ENCODE data around the gene NCOR1.

Gene NCOR1

DNA sequence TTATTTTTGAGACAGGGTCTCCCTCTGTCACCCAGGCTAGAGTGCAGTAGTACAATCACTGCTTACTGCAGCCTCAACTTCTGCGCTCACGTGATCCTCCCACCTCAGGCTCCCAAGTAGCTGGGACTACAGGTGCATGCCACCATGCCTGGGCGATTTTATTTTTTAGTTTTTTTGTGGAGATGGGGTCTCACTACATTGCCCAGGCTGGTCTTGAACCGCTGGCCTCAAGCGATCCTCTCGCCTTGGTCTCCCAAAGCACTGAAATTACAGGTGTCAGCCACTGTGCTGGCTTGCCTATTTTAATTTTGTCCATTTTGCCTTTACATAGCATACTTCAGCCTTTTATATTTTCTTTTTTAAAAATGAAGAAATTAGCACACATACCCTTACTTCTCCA, 164.5 kb downstream of the NCOR1 start:
- H3K4me3 ChIP-seq (ENCODE audit: low read length): no peak overlapping the region
- TF ChIP-seq CTCF (IDR thresholded peaks at IDR 0.05; ENCODE audit: insufficient read depth, low read depth, low read length, missing control alignments): no peak
- DNase-seq (ENCODE audit: low read depth): no peak

DNA sequence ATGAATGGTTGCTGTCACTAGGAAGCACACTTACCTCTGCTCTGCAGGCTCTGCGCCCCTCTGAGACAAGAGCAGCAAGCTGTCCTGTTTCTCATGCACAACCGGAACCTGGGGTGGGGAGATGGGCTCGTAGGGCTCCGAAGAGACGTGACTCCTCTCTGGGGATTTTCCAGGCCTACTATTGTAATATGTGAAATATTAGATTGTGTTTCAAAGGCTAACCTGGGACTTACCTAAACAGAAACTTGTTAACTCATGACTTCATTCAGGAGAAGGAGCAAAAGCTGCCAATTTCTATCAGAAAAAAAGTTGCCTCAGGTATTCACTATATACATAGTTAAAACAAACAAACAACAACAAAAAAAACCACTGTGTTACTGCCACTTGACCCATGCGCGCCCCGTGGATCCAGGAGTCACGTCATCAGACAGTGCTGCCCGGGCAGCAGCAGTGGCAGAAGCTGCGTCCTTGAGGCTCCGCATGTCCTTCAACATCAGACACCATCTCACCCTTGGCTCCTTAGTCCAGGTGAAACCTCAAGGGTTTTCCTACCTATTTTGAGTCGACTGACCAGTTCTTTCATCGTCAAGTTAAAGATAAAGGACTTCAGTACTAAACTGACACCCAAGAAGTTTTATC, 166.4 kb downstream of the NCOR1 start:
- no peak for DNase-seq (ENCODE audit: low read depth)
- H3K4me3 ChIP-seq (ENCODE audit: low read length): no peak overlapping the region
- no peak for TF ChIP-seq CTCF (IDR thresholded peaks at IDR 0.05; ENCODE audit: insufficient read depth, low read depth, low read length, missing control alignments)

- H3K4me3 ChIP-seq (ENCODE audit: low read length): no peak overlapping the region
- no peak for DNase-seq (ENCODE audit: low read depth)
- no peak for TF ChIP-seq CTCF (IDR thresholded peaks at IDR 0.05; ENCODE audit: insufficient read depth, low read depth, low read length, missing control alignments)
Measured at GRCh38 chr17:16046966-16047365, 168.4 kb downstream of the NCOR1 start.

DNA sequence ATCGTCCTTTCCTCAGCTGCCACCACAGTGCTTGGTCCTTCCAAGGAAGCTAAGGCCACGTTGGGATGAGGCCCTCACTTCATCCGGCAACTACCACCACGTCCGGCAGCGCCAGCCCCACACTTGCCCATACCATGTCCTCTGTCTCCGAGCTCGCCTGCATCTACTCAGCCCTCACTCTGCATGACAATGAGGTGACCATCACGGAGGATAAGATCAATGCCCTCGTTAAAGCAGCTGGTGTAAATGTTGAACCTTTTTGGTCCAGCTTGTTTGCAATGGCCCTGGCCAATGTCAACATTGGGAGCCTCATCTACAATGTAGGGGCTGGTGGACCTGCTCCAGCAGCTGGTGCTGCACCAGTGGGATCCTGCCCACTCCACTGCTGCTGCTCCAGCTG, 170.8 kb downstream of the NCOR1 start:
- H3K4me3 ChIP-seq (ENCODE audit: low read length): no peak overlapping the region
- no peak for TF ChIP-seq CTCF (IDR thresholded peaks at IDR 0.05; ENCODE audit: insufficient read depth, low read depth, low read length, missing control alignments)
- DNase-seq (ENCODE audit: low read depth): no peak

DNA sequence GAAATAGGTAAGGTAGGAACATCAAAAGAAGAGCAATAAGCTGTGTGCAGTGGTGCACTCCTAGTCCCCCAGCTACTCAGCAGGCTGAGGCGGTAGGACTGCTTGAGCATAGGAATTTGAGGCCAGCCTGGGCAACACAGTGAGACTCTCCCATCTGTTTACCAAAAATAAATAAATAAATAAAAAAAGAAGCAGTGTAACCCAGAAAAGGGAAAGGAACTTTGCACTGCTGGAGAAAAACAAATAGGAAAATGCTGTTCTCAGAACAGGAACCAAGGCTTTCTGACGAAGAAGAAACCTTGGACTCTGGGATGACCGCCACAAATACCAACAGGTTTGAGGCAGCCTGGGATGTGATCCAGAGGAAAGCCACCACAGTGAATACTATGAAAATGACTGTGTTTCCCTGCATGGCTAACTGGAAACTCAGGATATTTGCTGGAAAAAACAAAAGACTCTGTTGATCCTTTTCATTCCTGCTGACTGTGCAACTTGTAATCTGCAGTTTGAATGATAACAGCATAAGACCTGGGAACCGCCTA, 174.6 kb downstream of the NCOR1 start:
- H3K4me3 ChIP-seq (ENCODE audit: low read length): no peak overlapping the region
- TF ChIP-seq CTCF (IDR thresholded peaks at IDR 0.05; ENCODE audit: insufficient read depth, low read depth, low read length, missing control alignments): no peak
- no peak for DNase-seq (ENCODE audit: low read depth)

DNA sequence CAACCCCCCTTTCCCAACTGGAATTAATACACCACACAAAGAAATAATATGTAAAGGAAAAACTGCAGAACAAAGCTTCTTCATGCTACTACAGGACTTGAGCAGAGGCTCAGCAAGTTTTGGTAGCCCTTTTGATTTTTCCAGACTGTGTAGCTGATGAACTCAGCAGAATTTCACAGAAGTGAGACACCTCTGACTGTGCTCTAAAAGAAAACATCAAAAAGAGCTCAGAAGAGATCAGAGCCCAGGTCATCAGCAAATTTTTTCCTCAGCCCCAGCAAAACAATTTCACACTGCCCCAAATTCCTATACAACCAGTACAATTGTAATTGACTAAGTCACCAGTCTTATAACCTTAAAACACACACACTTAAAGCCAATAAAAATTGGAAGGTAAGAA, 177.7 kb downstream of the NCOR1 start:
- H3K4me3 ChIP-seq (ENCODE audit: low read length): no peak overlapping the region
- DNase-seq (ENCODE audit: low read depth): peak; percentile 14
- no peak for TF ChIP-seq CTCF (IDR thresholded peaks at IDR 0.05; ENCODE audit: insufficient read depth, low read depth, low read length, missing control alignments)

GRCh38 chr17:16036261-16036660, 179.1 kb downstream of the NCOR1 start:
- TF ChIP-seq CTCF (IDR thresholded peaks at IDR 0.05; ENCODE audit: insufficient read depth, low read depth, low read length, missing control alignments): no peak
- DNase-seq (ENCODE audit: low read depth): no peak

More at GRCh38 chr17:16036261-16036660, 179.1 kb downstream of the NCOR1 start:
- no peak overlapping the region for H3K4me3 ChIP-seq (ENCODE audit: low read length)
